Measurements from ENCODE around the gene GABRB3. TPM values are rescaled to one million over a fixed set of nuclear protein-coding genes. Genes with fewer than 3 reads are reported as not detected.

The GABRB3 gene
- total and polyA plus RNA-seq, 4 donors, result 0.09 to 1.2 (median 0.50) TPM

GRCh38 chr15:26691249-26691648 lies 81.6 kb downstream of the GABRB3 start:
- Histone ChIP-seq H3K9me3 (ENCODE audit: control insufficient read depth in 4 of 4, low read length in 3 of 4) (no peaks in the 10 kb centered on the region), H3K4me1 (ENCODE audit: control insufficient read depth in 4 of 4, insufficient read depth in 4 of 4, low read length in 3 of 4) (no peaks in the 10 kb centered on the region), H3K4me3 (ENCODE audit: low read depth in 1 of 3, low read length in 3 of 3) (no peak overlapping the region), H3K27ac (ENCODE audit: low read depth in 1 of 2, low read length in 2 of 2) (no peak overlapping the region), H3K27me3 (ENCODE audit: control insufficient read depth in 4 of 4, insufficient read depth in 4 of 4, low read length in 3 of 4) (peaks cover 0 to 2% (median 0%) of the 10 kb centered on the region in 4 donors), H3K36me3 (ENCODE audit: control insufficient read depth in 4 of 4, insufficient read depth in 3 of 4, low read depth in 1 of 4, low read length in 3 of 4) (no peaks in the 10 kb centered on the region), H3K9ac (ENCODE audit: low read depth in 1 of 2, low read length in 2 of 2) (no peak overlapping the region)
- 57% methylated on average over 4 of the region's 4 CpGs for WGBS
- DNase-seq (ENCODE audit: low spot score), result no peak
- TF ChIP-seq FOXA2 (IDR thresholded peaks at IDR 0.05) (no peak), REST (IDR thresholded peaks at IDR 0.05) (no peak), RXRA (IDR thresholded peaks at IDR 0.05) (no peak), RAD21 (IDR thresholded peaks at IDR 0.05) (no peak), TAF1 (conservative IDR thresholded peaks at IDR 0.05) (no peak), JUND (IDR thresholded peaks at IDR 0.05) (no peak), HNF4G (IDR thresholded peaks at IDR 0.05) (no peak)

- Histone ChIP-seq H3K4me3 (ENCODE audit: low read depth in 1 of 3, low read length in 3 of 3) (no peak overlapping the region), H3K4me1 (ENCODE audit: control insufficient read depth in 4 of 4, insufficient read depth in 4 of 4, low read length in 3 of 4) (no peaks in the 10 kb centered on the region), H3K27ac (ENCODE audit: low read depth in 1 of 2, low read length in 2 of 2) (no peak overlapping the region), H3K36me3 (ENCODE audit: control insufficient read depth in 4 of 4, insufficient read depth in 3 of 4, low read depth in 1 of 4, low read length in 3 of 4) (no peaks in the 10 kb centered on the region), H3K9me3 (ENCODE audit: control insufficient read depth in 4 of 4, low read length in 3 of 4) (no peaks in the 10 kb centered on the region), H3K27me3 (ENCODE audit: control insufficient read depth in 4 of 4, insufficient read depth in 4 of 4, low read length in 3 of 4) (peaks cover 0 to 2% (median 0%) of the 10 kb centered on the region in 4 donors), H3K9ac (ENCODE audit: low read depth in 1 of 2, low read length in 2 of 2) (no peak overlapping the region)
- no peak for TF ChIP-seq RAD21 (IDR thresholded peaks at IDR 0.05)
- TF ChIP-seq FOXA2 (IDR thresholded peaks at IDR 0.05), result no peak
- TF ChIP-seq SP1 (IDR thresholded peaks at IDR 0.05), result no peak
- TF ChIP-seq ATF3 (IDR thresholded peaks at IDR 0.05), result no peak
- TF ChIP-seq NR2F2 (IDR thresholded peaks at IDR 0.05), result no peak
- TF ChIP-seq ZBTB33 (IDR thresholded peaks at IDR 0.05), result no peak
- no peak for TF ChIP-seq JUND (IDR thresholded peaks at IDR 0.05)
- no peak for TF ChIP-seq HNF4G (IDR thresholded peaks at IDR 0.05)
- no peak for TF ChIP-seq GABPA (IDR thresholded peaks at IDR 0.05 in 1 of 2, conservative IDR thresholded peaks at IDR 0.05 in 1 of 2)
- TF ChIP-seq EGR1 (IDR thresholded peaks at IDR 0.05; ENCODE audit: low read depth in 2 of 2), result no peak
- TF ChIP-seq TAF1 (conservative IDR thresholded peaks at IDR 0.05), result no peak
- no peak for TF ChIP-seq HNF4A (conservative IDR thresholded peaks at IDR 0.05)
- no peak for DNase-seq (ENCODE audit: low spot score)
- 46% methylated on average over 2 of the region's 2 CpGs for WGBS
Observed at GRCh38 chr15:26690778-26691177, 82.1 kb downstream of the GABRB3 start.
